Neural cell (in vitro differentiated cells): ENCODE measurements around the gene B3GNT5. TPM values are rescaled to one million over a fixed set of nuclear protein-coding genes. Genes with fewer than 3 reads are reported as not detected.

Experiments used
- H2AFZ ChIP-seq: fragments of 200-600, 300-800 bp; sonication (generic), shearing (Covaris generic); 2 replicates; pipeline ENCODE4 v1.6.0; 2014; ENCODE audit warnings: low read depth, mild to moderate bottlenecking, antibody characterized with exemption, low read length, moderate library complexity
- H3F3A ChIP-seq: fragments of 200-600 bp; shearing (Covaris generic); 2 replicates; pipeline ENCODE4 v1.6.1; 2016; ENCODE audit warnings: mild to moderate bottlenecking, moderate library complexity, mixed read lengths, antibody characterized with exemption, low read length; ENCODE audit not compliant: insufficient read depth, poor library complexity, severe bottlenecking
- H3K27ac ChIP-seq: fragments of 200-600, 300-800 bp; sonication (generic), shearing (Covaris generic); 2 replicates; pipeline ENCODE4 v1.5.1; 2014; ENCODE audit warnings: mild to moderate bottlenecking, low read length, moderate library complexity
- H3K27me3 ChIP-seq: fragments of 300-800, 200-600 bp; sonication (generic), shearing (Covaris generic); 2 replicates; pipeline ENCODE4 v1.6.0; 2014; ENCODE audit warnings: mild to moderate bottlenecking, low read depth, low read length, moderate library complexity; ENCODE audit not compliant: insufficient read depth
- H3K36me3 ChIP-seq: fragments of 300-800, 200-600 bp; sonication (generic), shearing (Covaris generic); 2 replicates; pipeline ENCODE4 v1.5.1; 2014; ENCODE audit warnings: mild to moderate bottlenecking, antibody characterized with exemption, low read length, moderate library complexity; ENCODE audit not compliant: insufficient read depth
- H3K4me2 ChIP-seq: fragments of 300-800, 200-600 bp; sonication (generic), shearing (Covaris generic); 2 replicates; pipeline ENCODE4 v1.6.0; 2014; ENCODE audit warnings: mild to moderate bottlenecking, low read length
- H3K4me3 ChIP-seq: fragments of 300-800, 200-600 bp; sonication (generic), shearing (Covaris generic); 2 replicates; pipeline ENCODE4 v1.5.1; 2014; ENCODE audit warnings: mild to moderate bottlenecking, low read length, moderate library complexity
- H3K79me2 ChIP-seq: fragments of 200-600 bp; shearing (Covaris generic); replicated peaks from 2 replicates; pipeline ENCODE4 v1.6.0; 2014; ENCODE audit warnings: mild to moderate bottlenecking, low read length, moderate library complexity; ENCODE audit not compliant: insufficient read depth
- H3K9ac ChIP-seq: fragments of 300-800, 200-600 bp; sonication (generic), shearing (Covaris generic); 2 replicates; pipeline ENCODE4 v1.6.1; 2016; ENCODE audit warnings: mild to moderate bottlenecking, low read length, mixed read lengths
- H3K9me2 ChIP-seq: fragments of 200-600 bp; shearing (Covaris generic); 2 replicates; pipeline ENCODE4 v1.6.1; 2016; ENCODE audit warnings: mild to moderate bottlenecking, low read length, mixed read lengths; ENCODE audit not compliant: insufficient read depth
- H3K9me3 ChIP-seq: fragments of 200-600, 300-800 bp; sonication (generic), shearing (Covaris generic); 2 replicates; pipeline ENCODE4 v1.6.1; 2016; ENCODE audit warnings: mild to moderate bottlenecking, mixed run types, low read length, moderate library complexity, mixed read lengths
- H4K20me1 ChIP-seq: fragments of 200-600 bp; shearing (Covaris generic); 2 replicates; pipeline ENCODE4 v1.6.1; 2016; ENCODE audit warnings: mild to moderate bottlenecking, mixed run types; ENCODE audit not compliant: insufficient read depth
- POLR2AphosphoS5 ChIP-seq: IDR thresholded peaks from 2 replicates; pipeline ENCODE4 v1.6.1; 2012
- REST ChIP-seq: IDR thresholded peaks from 2 replicates; pipeline ENCODE4 v1.6.1; 2012; ENCODE audit warnings: borderline replicate concordance
- polyA plus RNA-seq: library from polyadenylated mRNA; depleted of rRNA; stranded (reverse); fragments of >200 nt; gene quantifications from 2 replicates; pipeline ENCODE4 v1.2.3, GENCODE V29; 2014
- small RNA-seq, 3 experiments: library from RNA; depleted of rRNA; stranded (forward); fragments of <200 nt; gene quantifications; one replicate each; pipeline ENCODE3, GENCODE V24; 2012

The B3GNT5 gene
- polyA plus RNA-seq, 1 donor from 2014 or later = 6.1 TPM

GRCh38 chr3:183319371-183319770 lies 66.3 kb downstream of the B3GNT5 start:
- no peak overlapping the region for H3K27ac ChIP-seq
- H3K4me2 ChIP-seq = no peak overlapping the region
- no peaks in the 10 kb centered on the region for H3K9me2 ChIP-seq
- no peak overlapping the region for H3K4me3 ChIP-seq
- no peaks in the 10 kb centered on the region for H3K79me2 ChIP-seq
- no peaks in the 10 kb centered on the region for H3F3A ChIP-seq
- H3K27me3 ChIP-seq = no peaks in the 10 kb centered on the region
- H3K9me3 ChIP-seq = no peaks in the 10 kb centered on the region
- peaks cover 3% of the 10 kb centered on the region for H3K36me3 ChIP-seq
- H4K20me1 ChIP-seq = no peaks in the 10 kb centered on the region
- H2AFZ ChIP-seq = no peak overlapping the region
- TF ChIP-seq POLR2AphosphoS5 (no peak), REST (no peak)
- no peak overlapping the region for H3K9ac ChIP-seq

Small RNA genes within 50 kb of the gene (small RNA-seq; reads per million reads assigned to genes)
- 0 reads per million in 3 experiments for gene RNA5SP151

Other genes starting within 250 kb of the B3GNT5 start
- 29.6 and 32.9 TPM in 2 replicates for gene MCCC1, start 153.8 kb upstream of the B3GNT5 start, polyA plus RNA-seq
- gene LAMP3, start 90.5 kb upstream of the B3GNT5 start, polyA plus RNA-seq = 0.08 TPM in 1 of 2 replicates, not detected in the other
- gene MCF2L2, start 175.4 kb downstream of the B3GNT5 start, polyA plus RNA-seq = 9.3 and 10.0 TPM in 2 replicates